Neutrophil (primary cell): ENCODE data around the gene AMHR2.
"Not testable (repeated sequence)": the region's sequence is repeated elsewhere in the genome, so short reads cannot be mapped to it uniquely, and the experiment has no call there.

Experiments
- H3K27ac ChIP-seq: fragments of 200-600 bp; sonication (generic); 2 replicates; pipeline ENCODE4 v1.5.1; 2016; ENCODE audit warnings: mild to moderate bottlenecking, moderate library complexity
- H3K27me3 ChIP-seq: fragments of 200-600 bp; sonication (generic); 2 replicates; pipeline ENCODE4 v1.6.0; 2016; ENCODE audit warnings: mild to moderate bottlenecking
- H3K36me3 ChIP-seq: fragments of 200-600 bp; sonication (generic); 2 replicates; pipeline ENCODE4 v1.5.1; 2017
- H3K4me1 ChIP-seq, 2 experiments: fragments of 200-600 bp in 1 of 2; sonication (generic) in 1 of 2; 1 replicate in 1 of 2; 2 replicates in 1 of 2; pipeline versions ENCODE4 v1.5.1 to v1.6.1; 2013 to 2016; ENCODE audit warnings: low read depth in 1 of 2, low read length in 1 of 2, mild to moderate bottlenecking in 1 of 2, moderate library complexity in 1 of 2; ENCODE audit not compliant: control insufficient read depth in 1 of 2, insufficient read depth in 1 of 2
- H3K4me3 ChIP-seq, 2 experiments: fragments of 200-600 bp in 1 of 2; sonication (generic) in 1 of 2; 1 replicate in 1 of 2; 2 replicates in 1 of 2; pipeline ENCODE4 v1.5.1; 2013 to 2016; ENCODE audit warnings: low read depth in 1 of 2, low read length in 1 of 2, mild to moderate bottlenecking in 1 of 2, moderate library complexity in 1 of 2
- H3K9me3 ChIP-seq: fragments of 200-600 bp; sonication (generic); 2 replicates; pipeline ENCODE4 v1.5.1; 2016
- CTCF ChIP-seq: fragments of 200-600 bp; sonication (generic); IDR thresholded peaks from 2 replicates; pipeline ENCODE4 v1.5.1; 2016; ENCODE audit warnings: antibody characterized with exemption

AMHR2 gene

DNA sequence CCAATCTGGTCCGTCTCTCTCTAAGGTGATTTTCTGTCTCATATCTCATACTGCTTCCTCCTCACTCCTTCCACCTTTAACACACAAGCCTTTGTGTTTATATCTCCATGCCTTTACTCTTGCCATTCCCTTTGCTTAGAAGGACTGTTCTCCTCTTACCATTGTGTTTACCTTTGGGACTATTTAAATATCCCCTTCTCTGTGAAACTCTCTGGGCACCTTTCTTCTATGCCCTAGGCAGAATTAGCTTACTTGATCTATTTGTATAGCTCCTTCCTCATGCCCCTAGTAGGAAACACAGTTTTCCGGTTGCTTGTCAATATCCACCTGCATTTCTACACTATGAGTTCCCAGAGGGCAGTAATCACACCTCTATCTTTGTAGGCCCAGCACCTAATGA lies 3.9 kb upstream of the AMHR2 start:
- Histone ChIP-seq H3K4me3 (no peak overlapping the region), H3K9me3 (no peaks in the 10 kb centered on the region), H3K27me3 (no peaks in the 10 kb centered on the region), H3K27ac (no peak overlapping the region), H3K36me3 (peaks cover 4% of the 10 kb centered on the region), H3K4me1 (peaks cover 4 to 15% of the 10 kb centered on the region in 2 experiments)
- no peak for TF ChIP-seq CTCF

DNA sequence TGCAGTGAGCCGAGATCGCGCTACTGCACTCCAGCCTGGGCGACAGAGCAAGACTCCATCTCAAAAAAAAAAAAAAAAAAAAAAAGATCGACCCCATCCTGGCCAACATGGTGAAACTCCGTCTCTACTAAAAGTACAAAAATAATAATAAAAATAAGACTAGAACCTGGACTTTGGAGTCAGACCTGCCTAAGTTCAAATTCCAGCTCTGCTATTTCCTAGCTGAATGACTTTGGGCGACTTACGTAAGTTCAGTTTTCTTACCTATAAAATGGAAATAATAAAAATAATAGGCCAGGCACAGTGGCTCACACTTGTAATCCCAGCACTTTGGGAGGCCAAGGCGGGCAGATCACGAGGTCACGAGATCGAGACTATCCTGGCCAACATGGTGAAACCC lies 1.4 kb upstream of the AMHR2 start:
- not testable (repeated sequence) for H3K27ac ChIP-seq, H3K4me3 ChIP-seq, H3K27me3 ChIP-seq, H3K36me3 ChIP-seq, H3K9me3 ChIP-seq
- peaks cover 4 to 11% of the 10 kb centered on the region in 2 experiments for H3K4me1 ChIP-seq

GRCh38 chr12:53424626-53425514 lies 1.2 kb downstream of the AMHR2 start:
- Histone ChIP-seq H3K9me3 (no peaks in the 10 kb centered on the region), H3K27me3 (no peaks in the 10 kb centered on the region), H3K36me3 (no peaks in the 10 kb centered on the region), H3K4me3 (no peak overlapping the region), H3K27ac (no peak overlapping the region), H3K4me1 (peaks cover 11 to 15% of the 10 kb centered on the region in 2 experiments)
- no peak for TF ChIP-seq CTCF

GRCh38 chr12:53425515-53426150 lies 2.0 kb downstream of the AMHR2 start:
- H3K27ac ChIP-seq = no peak overlapping the region
- H3K27me3 ChIP-seq = no peaks in the 10 kb centered on the region
- H3K36me3 ChIP-seq = no peaks in the 10 kb centered on the region
- peaks cover 17 to 18% of the 10 kb centered on the region in 2 experiments for H3K4me1 ChIP-seq
- no peaks in the 10 kb centered on the region for H3K9me3 ChIP-seq
- H3K4me3 ChIP-seq = no peak overlapping the region
- no peak for TF ChIP-seq CTCF

GRCh38 chr12:53427905-53428594 lies 4.4 kb downstream of the AMHR2 start:
- H3K4me1 ChIP-seq = peaks cover 12 to 15% of the 10 kb centered on the region in 2 experiments
- H3K27me3 ChIP-seq = no peaks in the 10 kb centered on the region
- no peak for TF ChIP-seq CTCF
- H3K4me3 ChIP-seq = no peak overlapping the region
- no peak overlapping the region for H3K27ac ChIP-seq
- H3K9me3 ChIP-seq = no peaks in the 10 kb centered on the region
- no peaks in the 10 kb centered on the region for H3K36me3 ChIP-seq
